Activated T-cell treated with anti-CD3 and anti-CD28 coated beads, Interleukin-2, amount 50 U/mL, for 72 hours (primary cell): ENCODE results near the gene PLEKHG5. TPM values are rescaled to one million over a fixed set of nuclear protein-coding genes. Genes with fewer than 3 reads are reported as not detected.
"Not testable (repeated sequence)": the region's sequence is repeated elsewhere in the genome, so short reads cannot be mapped to it uniquely, and the experiment has no call there.

Source experiments
- ATAC-seq, 2 donors: fragments of 150-1000 bp; cut with Tn5 transposase; replicated peaks in 1 of 2; 2 replicates each; pipeline ENCODE4 v1.10.0; 2021; ENCODE audit warnings: moderate library complexity in 2 of 2, mild to moderate bottlenecking in 1 of 2
- DNase-seq, 2 donors: peaks; one replicate each; pipeline ENCODE4 v3.0.0; 2021 to 2022; ENCODE audit warnings: mixed read lengths in 1 of 2
- H3K27ac Mint-ChIP-seq: one replicate; pipeline ENCODE4 v1.8.0; 2022; ENCODE audit warnings: mild to moderate bottlenecking, moderate library complexity, mixed read lengths
- H3K27me3 Mint-ChIP-seq: one replicate; pipeline ENCODE4 v1.8.0; 2022; ENCODE audit warnings: low read depth, mixed read lengths
- H3K36me3 Mint-ChIP-seq, 2 donors: one replicate each; pipeline ENCODE4 v1.8.0; 2022; ENCODE audit warnings: mixed read lengths in 2 of 2, mild to moderate bottlenecking in 1 of 2; ENCODE audit not compliant: insufficient read depth in 2 of 2
- H3K4me1 Mint-ChIP-seq: one replicate; pipeline ENCODE4 v1.8.0; 2022; ENCODE audit warnings: low read depth, mixed read lengths
- H3K4me3 Mint-ChIP-seq, 2 donors: one replicate each; pipeline ENCODE4 v1.8.0; 2022; ENCODE audit warnings: mild to moderate bottlenecking in 2 of 2, mixed read lengths in 2 of 2, moderate library complexity in 2 of 2
- H3K9me3 Mint-ChIP-seq, 2 donors: one replicate each; pipeline ENCODE4 v1.8.0; 2022; ENCODE audit warnings: mixed read lengths in 2 of 2
- total RNA-seq, 2 donors: library from RNA; stranded (reverse); gene quantifications; one replicate each; pipeline ENCODE4 v1.2.3, GENCODE V29; 2022

PLEKHG5 gene
- total RNA-seq, 2 donors from 2014 or later = 2.6 to 3.2 TPM

DNA sequence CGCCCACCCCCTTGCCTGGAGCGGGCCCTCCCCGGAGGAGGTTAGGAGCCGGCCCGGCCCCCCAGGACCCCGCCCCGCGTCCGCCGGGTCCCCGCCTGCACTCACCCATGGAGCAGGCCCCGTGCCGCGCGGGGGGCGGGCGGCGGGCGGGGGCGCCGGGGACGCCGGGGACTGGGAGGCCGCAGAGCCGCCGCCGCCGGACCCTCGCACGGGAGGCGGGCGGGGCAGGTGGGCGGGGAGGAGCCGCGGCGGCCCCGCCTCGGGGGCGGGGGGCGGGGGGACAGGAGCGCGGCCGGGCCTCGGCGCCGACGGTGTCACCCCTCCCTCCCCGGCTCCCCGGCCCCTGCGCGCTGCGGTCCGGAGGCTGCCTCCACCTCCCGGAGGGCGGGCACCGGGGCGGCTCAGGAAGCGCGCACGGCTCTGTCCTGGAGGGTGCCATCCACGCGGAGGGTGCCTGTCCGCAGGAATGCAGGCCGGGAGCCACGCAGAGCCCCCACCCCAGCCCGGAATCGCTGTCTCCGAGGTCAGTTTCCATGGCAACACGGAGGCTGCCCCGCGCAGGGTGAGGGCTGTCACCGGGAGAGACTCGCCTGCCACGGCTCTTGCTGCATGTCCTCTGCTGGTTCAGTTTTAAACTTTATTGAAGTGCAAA, 5.9 kb upstream of the PLEKHG5 start:
- Mint-ChIP-seq H3K4me1 (peaks cover 5% of the 10 kb centered on the region), H3K36me3 (no peaks in the 10 kb centered on the region), H3K4me3 (peak overlapping the region; percentile 71), H3K27ac (no peak overlapping the region), H3K9me3 (no peaks in the 10 kb centered on the region), H3K27me3 (no peaks in the 10 kb centered on the region)
- ATAC-seq (peak; percentile 77 to 78), DNase-seq (peak; percentile 48 to 57)

DNA sequence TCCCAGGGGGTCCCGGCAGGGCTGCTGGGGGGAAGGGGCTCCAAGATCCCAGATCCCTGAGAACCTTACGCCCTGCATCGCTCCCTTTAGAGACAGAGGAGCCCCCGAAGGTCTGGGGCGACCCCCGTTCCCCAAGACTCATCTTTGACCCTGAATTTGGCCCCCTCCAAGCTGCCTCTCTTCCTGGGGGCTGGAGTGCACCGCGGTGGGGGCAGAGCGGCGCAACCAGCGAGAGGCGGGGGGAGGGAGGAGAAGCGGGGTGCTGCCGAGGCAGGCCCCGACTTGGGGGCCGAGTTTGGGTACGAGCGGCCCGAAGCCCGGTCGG, 5.4 kb upstream of the PLEKHG5 start:
- H3K9me3 Mint-ChIP-seq = no peaks in the 10 kb centered on the region
- DNase-seq (no peak), ATAC-seq (no peak)
- no peak overlapping the region for H3K27ac Mint-ChIP-seq
- no peaks in the 10 kb centered on the region for H3K27me3 Mint-ChIP-seq
- peak overlapping the region; percentile 47 to 53 for H3K4me3 Mint-ChIP-seq
- peaks cover 7% of the 10 kb centered on the region for H3K4me1 Mint-ChIP-seq
- H3K36me3 Mint-ChIP-seq = no peaks in the 10 kb centered on the region

DNA sequence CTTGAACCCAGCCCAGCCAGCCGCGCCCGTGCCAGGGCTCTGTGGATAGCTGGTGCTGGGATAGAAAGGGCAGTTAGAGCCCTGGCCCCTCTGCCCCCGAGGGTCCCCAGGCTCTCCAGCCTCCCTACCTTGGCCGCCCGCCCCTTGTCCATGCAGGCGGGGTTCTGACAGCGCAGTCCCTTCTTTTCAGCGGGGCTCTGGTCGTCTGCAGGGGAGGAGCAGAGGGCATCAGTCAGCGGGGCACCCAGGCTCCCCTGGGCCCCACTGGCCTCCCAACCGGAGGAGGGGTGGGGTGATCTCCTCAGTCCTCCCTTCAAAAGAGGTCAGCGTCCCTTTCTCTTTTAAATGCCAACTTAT, 4.9 kb upstream of the PLEKHG5 start:
- Mint-ChIP-seq H3K9me3 (no peaks in the 10 kb centered on the region), H3K27me3 (no peaks in the 10 kb centered on the region), H3K27ac (no peak overlapping the region), H3K36me3 (no peaks in the 10 kb centered on the region), H3K4me1 (peaks cover 12% of the 10 kb centered on the region), H3K4me3 (peak overlapping the region in 1 of 2 donors; percentile 53)
- no peak for ATAC-seq
- no peak for DNase-seq

DNA sequence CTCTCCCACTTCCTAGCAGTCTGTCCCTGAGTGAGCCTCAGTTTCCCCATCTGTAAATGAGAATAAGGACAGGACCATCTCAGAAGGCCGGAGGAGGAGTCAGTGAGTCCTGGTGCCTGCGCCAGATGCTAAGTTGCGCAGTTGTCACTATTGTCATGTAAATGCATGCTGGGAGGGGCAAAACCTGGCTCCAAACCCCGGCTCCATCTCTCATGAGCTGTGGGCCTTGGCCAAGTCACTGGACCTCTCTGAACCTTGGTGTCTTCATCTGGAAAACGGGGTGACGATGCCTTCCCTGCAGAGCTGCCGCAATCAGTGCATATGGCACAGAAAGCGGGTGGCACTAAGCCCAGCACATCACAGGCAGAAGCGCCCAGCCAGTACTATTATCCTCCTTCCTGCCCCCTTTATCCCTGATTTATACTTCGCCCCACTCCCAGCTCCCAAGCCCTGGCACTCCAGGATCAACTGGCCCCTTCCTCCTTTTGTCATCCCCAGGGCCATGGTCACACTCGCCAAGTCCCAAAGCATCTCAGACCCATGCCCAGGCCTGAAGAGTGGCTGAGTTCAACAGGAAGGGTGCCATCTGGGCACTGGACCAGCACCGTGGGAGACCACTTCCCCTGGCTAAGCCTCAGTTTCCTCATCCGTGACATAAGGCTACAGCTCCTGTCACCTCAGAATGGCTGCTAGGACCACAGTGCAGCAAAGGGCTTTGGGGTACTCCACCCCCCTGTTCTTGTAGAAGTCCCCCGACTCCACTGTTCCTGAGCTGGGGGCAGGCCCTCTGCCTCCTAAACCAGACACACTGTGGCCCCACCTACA, 4.3 kb upstream of the PLEKHG5 start:
- Mint-ChIP-seq H3K36me3 (no peaks in the 10 kb centered on the region), H3K9me3 (no peaks in the 10 kb centered on the region), H3K4me1 (peaks cover 15% of the 10 kb centered on the region), H3K27ac (no peak overlapping the region), H3K4me3 (peak overlapping the region in 1 of 2 donors; percentile 53), H3K27me3 (no peaks in the 10 kb centered on the region)
- no peak for ATAC-seq
- no peak for DNase-seq

DNA sequence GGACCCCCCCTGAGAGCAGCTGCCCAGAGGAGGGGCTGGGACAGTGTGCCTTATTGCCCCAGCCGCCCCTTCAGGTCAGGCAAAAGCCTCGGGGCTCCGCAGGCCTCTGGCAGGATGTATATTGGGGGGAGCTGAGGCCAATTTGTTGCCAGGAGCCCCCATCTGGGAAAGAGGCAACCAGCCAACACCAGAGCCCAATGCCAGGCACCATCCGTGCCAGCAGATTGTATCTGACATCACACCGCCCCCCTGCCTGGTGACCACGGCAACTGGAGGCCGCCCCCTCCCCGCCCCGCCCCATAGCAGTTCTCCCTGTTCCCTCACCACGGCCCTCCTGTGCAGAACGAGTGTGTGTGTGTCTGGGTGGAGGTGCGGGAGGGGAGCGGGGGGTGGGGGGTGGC, 3.6 kb upstream of the PLEKHG5 start:
- no peak overlapping the region for H3K27ac Mint-ChIP-seq
- peaks cover 15% of the 10 kb centered on the region for H3K4me1 Mint-ChIP-seq
- no peak for ATAC-seq
- no peak overlapping the region for H3K4me3 Mint-ChIP-seq
- DNase-seq = no peak
- H3K9me3 Mint-ChIP-seq = no peaks in the 10 kb centered on the region
- no peaks in the 10 kb centered on the region for H3K27me3 Mint-ChIP-seq
- no peaks in the 10 kb centered on the region for H3K36me3 Mint-ChIP-seq

DNA sequence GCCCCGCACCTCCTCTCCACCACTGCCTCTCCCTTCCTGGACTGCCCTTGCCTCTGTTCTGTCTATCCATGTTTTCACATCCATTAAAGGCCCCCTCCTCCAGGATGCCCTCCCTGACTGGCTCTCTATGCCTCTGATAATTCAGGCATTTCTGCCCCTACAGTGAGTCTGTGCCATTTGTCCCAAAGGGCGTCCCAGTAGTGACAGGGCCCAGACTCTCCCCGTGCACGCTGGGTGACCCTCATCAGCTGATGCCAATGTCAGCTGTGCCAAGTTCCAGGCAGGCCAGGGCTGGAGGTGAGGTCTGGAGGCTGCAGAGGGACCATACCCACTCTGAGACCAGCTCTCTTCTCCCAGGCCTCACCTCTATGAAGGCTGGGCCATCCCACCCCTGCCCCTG, 3.2 kb upstream of the PLEKHG5 start:
- Mint-ChIP-seq H3K27me3 (no peaks in the 10 kb centered on the region), H3K36me3 (no peaks in the 10 kb centered on the region), H3K4me1 (peaks cover 15% of the 10 kb centered on the region), H3K27ac (no peak overlapping the region), H3K4me3 (no peak overlapping the region), H3K9me3 (no peaks in the 10 kb centered on the region)
- ATAC-seq (no peak), DNase-seq (no peak)

DNA sequence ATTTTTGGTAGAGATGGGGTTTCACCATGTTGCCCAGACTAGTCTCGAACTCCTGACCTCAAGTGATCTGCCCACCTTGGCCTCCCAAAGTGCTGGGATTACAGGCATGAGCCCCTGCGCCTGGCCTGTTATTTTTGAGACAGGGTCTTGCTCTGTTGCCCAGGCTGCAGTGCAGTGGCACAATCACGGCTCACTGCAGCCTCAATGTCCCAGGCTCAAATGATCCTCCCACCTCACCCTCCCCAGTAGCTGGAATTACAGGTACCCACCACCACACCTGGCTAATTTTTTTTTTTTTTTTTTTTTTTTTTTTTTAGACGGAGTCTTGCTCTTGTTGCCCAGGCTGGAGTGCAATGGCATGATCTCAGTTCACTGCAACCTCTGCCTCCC, 2.4 kb upstream of the PLEKHG5 start:
- H3K4me1 Mint-ChIP-seq = peaks cover 15% of the 10 kb centered on the region
- not testable (repeated sequence) for H3K9me3 Mint-ChIP-seq, H3K27ac Mint-ChIP-seq, H3K27me3 Mint-ChIP-seq, H3K4me3 Mint-ChIP-seq, ATAC-seq, DNase-seq, H3K36me3 Mint-ChIP-seq

DNA sequence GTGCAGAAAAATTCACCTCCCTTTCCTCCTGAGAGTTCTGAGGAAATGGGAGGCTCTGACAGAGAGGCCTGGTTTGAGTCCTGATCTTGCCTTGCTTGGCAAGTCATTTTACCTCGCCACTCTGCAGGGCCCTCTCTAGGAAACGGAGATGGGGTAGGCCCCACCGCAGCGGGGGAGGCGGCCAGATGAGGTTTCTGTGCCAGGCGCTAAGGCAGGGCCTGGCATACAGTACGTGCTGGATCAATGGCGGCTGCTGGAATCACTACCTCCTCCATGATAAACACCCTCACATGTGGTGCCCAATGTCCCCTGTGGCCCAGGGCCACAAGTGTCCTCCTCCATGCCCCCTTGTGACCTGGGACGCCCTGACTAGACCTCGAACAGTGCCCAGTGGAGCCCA, 499 bp upstream of the PLEKHG5 start:
- H3K36me3 Mint-ChIP-seq = no peaks in the 10 kb centered on the region
- peaks cover 10% of the 10 kb centered on the region for H3K4me1 Mint-ChIP-seq
- no peak for DNase-seq
- peaks cover 9% of the 10 kb centered on the region for H3K27me3 Mint-ChIP-seq
- peak overlapping the region; percentile 10 for H3K27ac Mint-ChIP-seq
- H3K9me3 Mint-ChIP-seq = no peaks in the 10 kb centered on the region
- no peak for ATAC-seq
- H3K4me3 Mint-ChIP-seq = peak overlapping the region; percentile 85 to 86

DNA sequence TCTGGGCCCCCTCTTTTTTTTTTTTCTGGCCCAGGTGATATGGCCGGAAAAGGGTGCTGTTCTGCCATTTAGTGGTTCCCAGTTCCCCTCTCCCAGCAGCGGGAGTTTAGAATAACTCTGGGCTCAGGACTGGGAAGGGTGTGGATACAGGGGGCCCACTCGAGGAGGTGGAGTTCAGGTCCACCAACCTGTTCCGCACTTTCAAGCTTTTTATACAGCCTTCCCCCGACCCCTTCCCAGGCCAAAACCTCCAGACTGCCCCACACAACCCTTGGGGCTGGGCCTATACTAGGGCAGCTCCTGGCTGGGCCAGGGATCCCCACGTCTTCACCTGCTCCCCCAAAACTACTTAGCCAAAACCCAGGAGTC, 402 bp downstream of the PLEKHG5 start:
- no peak overlapping the region for H3K27ac Mint-ChIP-seq
- H3K4me1 Mint-ChIP-seq = peaks cover 18% of the 10 kb centered on the region
- DNase-seq = peak in 1 of 2 donors; percentile 29
- H3K4me3 Mint-ChIP-seq = peak overlapping the region; percentile 85 to 86
- no peaks in the 10 kb centered on the region for H3K36me3 Mint-ChIP-seq
- ATAC-seq = no peak
- H3K27me3 Mint-ChIP-seq = peaks cover 17% of the 10 kb centered on the region
- no peaks in the 10 kb centered on the region for H3K9me3 Mint-ChIP-seq

DNA sequence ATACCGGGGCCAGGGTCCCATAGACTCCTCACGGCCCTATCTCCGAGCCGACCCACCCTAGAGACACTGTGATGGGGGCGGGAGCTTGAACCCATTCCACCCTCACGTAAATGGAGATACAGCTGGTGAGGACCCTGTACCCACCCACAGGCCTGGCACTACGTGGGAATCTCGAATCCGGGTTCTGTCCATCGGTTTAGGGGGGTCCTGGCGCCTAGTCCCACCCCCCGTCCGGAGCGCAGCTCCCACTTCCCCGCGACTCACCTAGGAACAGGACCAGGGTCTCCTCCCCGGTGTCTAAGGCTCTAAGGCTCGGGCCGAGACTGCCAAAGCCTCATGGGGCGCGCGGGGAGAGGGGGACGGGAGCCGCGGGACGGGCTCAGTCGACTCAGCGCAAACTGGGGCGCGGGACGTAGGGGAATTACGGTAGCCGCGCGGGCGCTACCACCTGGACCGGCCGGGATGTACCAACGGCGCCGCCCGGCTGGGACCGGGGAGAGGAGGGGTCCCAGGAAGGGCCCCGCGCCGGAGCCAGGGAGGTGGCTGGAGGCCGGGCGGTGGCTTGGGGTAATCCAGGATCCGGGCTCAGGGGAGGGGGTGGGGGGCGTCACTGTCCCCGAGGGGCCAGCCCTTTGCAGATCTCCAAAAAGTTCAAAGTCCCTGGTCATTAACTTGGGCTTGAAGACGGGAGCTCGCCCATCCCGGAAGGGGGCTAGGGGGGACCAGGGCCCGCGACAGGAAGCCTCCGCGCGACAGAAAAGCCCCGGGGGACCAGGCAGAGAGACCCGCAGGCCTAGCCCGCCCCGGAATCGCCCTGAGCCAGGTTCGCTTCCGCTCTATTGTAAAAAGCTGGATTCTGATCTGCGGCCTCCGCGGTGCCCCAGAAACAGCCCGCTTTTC, 1.0 kb downstream of the PLEKHG5 start:
- ATAC-seq = peak; percentile 73 to 76
- peak; percentile 81 to 82 for DNase-seq
- Mint-ChIP-seq H3K27me3 (peaks cover 20% of the 10 kb centered on the region), H3K4me3 (peak overlapping the region; percentile 85 to 86), H3K27ac (peak overlapping the region; percentile 36), H3K36me3 (no peaks in the 10 kb centered on the region), H3K4me1 (peaks cover 22% of the 10 kb centered on the region), H3K9me3 (no peaks in the 10 kb centered on the region)

DNA sequence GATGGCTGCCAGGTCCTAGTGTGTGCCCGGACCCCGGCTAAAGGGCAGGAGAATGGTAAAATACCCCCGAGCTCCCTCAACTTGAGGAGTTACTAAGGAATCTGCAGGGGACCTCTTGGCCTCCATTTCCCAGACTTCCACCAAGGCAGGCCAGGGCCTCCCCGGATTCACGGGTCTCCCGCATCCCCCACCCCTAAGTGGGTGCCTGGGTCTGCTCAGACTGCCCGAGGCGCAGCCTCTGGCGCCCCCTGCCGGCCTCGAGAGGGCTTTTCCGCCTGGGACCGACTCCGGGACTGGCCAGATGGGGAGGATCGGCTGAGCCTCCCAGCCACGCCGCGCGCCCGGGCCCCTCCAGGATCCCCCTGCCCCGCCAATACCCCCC, 1.7 kb downstream of the PLEKHG5 start:
- H3K4me1 Mint-ChIP-seq = peaks cover 22% of the 10 kb centered on the region
- H3K9me3 Mint-ChIP-seq = no peaks in the 10 kb centered on the region
- peak overlapping the region; percentile 85 to 86 for H3K4me3 Mint-ChIP-seq
- H3K36me3 Mint-ChIP-seq = no peaks in the 10 kb centered on the region
- no peak overlapping the region for H3K27ac Mint-ChIP-seq
- DNase-seq = peak; percentile 85 to 90
- peaks cover 21% of the 10 kb centered on the region for H3K27me3 Mint-ChIP-seq
- peak; percentile 76 to 77 for ATAC-seq

DNA sequence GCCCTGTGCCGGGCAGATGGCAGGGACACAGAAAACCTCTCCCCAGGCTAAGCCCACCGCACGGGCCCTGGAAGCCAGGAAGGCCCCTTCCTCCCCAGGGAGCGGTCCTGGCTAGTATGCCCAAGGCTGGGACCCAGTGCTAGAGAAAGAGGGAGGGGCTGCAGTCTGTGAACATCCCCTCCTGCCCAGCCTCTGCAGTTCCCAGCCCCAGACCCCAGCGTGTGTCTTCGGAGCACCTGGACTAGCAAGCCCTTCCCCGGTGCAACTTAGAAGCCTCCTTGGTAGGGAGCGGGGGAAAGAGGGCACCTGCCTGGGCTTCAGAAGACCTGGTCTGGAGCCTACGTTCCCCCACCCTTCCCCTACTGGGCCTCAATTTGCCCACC, 2.1 kb downstream of the PLEKHG5 start:
- Mint-ChIP-seq H3K36me3 (no peaks in the 10 kb centered on the region), H3K4me3 (no peak overlapping the region), H3K27me3 (peaks cover 25% of the 10 kb centered on the region), H3K9me3 (no peaks in the 10 kb centered on the region), H3K27ac (no peak overlapping the region), H3K4me1 (peaks cover 22% of the 10 kb centered on the region)
- DNase-seq (no peak), ATAC-seq (no peak)
